T-helper 2 cell (primary cell): ENCODE data around the gene ELFN1.

Experiments used
- DNase-seq, 5 experiments: peaks; one replicate each; pipeline versions ENCODE4 v3.0.0 to v3.0.0-alpha.2; 2012 to 2022

The ELFN1 gene

GRCh38 chr7:1677206-1678080 is 7.4 kb downstream of the ELFN1 start:
- DNase-seq: no peak

- DNase-seq: no peak
These were observed 8.0 kb downstream of the ELFN1 start for GRCh38 chr7:1678081-1678543.

DNA sequence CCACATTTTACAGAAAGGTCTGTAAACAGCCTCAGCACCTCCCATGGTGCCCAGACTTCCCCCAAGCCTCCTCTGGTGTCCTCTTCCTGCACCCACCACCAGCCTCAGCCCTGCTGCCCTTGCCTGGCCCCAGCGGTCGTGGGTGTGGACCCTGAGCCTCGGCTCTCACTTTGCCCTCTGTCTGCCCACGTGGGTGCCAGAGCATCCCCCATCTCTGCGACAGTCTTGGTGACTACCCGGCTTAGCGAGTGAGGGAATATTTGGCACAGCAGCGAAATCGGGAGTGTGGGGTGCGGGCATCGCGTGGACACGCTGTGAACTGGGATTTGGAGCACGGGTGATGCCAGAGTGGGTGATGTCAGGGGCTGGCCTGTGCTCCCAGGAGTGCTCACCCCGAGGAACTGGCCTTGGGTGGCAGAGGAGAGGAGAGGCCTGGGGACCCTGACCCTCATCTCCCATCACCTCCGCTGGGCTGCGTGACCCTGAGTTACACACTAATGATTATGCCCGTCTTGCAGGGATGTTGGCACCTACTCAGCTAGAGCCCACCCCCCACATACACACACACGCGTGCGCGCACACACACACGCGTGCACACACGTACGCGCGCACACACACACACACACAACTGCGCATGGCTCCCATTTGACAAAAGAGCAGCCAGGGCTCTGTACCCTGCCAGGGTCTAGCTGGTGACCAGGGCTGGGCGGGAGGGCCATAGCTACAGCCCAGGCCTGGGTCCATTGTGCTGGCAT is 8.7 kb downstream of the ELFN1 start:
- no peak for DNase-seq

DNA sequence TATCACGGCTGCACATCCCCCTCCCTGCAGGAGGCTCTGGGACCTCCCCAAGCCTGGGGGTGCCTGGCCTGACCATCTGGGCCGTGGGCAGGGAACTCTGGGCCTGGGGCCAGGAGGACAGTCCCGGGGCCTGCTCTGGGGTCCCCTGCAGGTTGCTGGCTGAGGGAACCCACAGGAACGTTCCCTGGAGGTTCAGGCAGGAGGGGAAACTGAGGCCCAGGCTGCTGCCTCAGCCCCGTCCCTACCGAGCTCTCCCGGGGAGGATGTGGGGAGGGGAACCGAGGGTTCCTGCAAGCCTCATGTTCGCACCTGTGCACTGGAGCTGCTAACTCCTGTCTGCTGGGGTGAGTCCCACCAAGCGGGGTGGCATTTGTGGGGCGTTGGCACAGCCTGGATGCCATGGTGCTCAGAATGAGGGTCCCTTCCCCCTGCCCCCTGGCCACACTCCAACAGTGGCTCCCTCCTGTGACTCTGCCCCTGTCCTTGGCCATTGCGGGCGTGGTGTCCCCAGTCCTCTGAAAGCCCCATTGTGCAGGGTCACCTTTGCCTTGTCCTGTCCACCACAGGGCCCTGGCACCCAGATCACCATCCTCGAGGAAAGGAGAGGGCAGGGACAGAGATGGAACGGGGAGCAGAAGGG is 9.4 kb downstream of the ELFN1 start:
- no peak for DNase-seq

DNA sequence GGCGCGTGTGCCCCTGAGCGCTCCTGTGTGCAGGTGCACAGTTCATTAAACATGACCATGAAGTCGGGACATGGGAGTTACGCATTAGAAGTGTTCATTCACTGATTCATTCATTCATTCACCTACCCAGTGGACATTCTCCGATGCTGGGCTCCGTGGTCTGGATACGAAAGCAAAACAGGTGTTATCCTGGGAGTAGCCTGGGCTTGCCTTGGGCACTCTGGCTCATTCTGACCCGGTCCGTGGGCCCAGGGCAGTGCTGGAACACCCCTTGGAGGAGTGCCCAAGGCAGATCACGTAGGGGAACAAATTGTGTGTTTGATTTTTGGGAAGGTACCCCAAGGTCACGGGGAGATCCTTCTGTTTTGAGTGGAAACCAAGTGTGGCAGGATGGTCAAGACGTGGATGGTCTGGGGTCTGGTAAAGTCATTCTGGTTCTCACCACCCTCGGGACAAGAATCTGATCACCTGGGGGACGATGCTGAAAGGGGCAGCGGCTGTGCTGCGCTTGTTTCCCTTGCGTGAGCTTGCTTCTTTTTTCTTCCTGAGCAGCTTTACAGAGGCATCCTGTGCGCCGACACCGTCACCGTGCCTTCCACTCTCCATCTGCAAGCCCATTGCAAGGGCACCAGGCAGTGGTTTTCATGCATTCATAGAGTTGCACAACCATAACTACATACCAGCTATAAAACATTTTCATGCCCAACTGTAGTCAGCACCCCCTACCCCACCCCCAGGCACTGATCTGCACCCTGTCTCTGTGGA is 10.1 kb downstream of the ELFN1 start:
- no peak for DNase-seq

GRCh38 chr7:1681581-1681980 is 11.5 kb downstream of the ELFN1 start:
- DNase-seq: no peak

DNA sequence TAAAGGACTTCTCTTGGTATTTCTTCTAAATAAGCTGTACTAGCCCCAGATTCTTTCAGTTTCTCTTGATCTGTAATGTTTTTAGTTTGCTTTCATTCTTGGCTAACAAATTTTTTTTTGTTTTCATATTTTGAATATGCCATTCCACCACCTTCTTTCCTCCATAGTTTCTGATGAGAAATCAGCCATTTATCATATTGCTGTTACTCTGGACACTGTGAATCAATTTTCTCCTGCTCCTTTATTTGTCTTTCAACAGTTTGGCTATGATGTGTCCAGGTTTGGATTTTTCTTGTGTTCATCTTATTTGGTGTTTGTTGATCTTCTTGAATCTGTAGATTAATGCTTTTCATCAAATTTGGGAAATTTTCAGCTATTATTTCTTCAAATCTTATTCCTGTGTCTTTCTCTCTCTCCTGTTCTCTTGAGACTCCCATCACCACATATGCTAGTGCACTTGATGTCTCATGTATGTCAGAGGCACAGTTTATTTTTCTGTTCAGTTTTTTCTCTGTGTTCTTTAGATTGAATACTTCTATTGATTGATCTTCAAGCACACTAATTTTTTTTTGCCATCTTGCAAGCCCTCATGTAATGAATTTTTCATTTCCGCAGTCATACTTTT is 15.0 kb downstream of the ELFN1 start:
- no peak for DNase-seq

DNA sequence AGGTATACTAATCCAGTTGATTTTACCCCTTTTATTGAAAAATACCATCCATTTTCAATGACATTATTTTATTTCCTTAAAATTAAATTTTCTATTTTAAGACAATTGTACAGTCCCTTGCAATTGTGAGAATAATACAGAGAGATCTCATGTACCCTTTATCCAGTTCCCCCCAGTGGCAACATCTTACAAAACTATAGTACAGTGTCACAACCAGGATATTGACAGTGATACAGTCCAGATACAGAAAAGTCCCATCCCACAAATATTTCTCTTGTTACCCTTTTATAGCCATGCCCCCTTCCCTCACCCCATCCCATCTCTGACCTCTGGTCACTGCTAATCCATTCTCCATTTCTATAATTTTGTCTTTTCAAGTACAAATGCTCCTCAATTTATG is 18.5 kb downstream of the ELFN1 start:
- DNase-seq: no peak

GRCh38 chr7:1689311-1689710 is 19.2 kb downstream of the ELFN1 start:
- no peak for DNase-seq

- DNase-seq: no peak
These were observed 20.4 kb downstream of the ELFN1 start for GRCh38 chr7:1690359-1690958.

DNA sequence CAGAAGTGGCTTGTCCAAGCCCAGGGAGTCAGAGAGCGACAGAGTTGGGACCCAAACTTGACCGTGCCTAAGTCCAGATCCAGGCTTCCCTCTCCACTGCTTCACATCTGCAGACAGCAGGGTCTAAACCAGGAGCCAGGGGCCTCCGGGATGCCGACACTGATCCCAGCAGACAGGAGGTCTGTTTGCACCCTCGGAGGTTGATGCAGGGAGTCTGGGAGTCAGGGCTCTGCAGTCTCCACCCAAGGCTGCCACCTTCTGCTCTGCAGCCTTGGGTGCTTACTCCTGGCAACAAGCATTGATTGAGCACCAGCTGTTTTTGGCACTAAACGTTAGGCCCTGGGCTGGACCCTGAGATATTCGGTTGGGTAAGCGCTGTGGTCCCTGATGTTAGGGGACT is 21.0 kb downstream of the ELFN1 start:
- DNase-seq: no peak

DNA sequence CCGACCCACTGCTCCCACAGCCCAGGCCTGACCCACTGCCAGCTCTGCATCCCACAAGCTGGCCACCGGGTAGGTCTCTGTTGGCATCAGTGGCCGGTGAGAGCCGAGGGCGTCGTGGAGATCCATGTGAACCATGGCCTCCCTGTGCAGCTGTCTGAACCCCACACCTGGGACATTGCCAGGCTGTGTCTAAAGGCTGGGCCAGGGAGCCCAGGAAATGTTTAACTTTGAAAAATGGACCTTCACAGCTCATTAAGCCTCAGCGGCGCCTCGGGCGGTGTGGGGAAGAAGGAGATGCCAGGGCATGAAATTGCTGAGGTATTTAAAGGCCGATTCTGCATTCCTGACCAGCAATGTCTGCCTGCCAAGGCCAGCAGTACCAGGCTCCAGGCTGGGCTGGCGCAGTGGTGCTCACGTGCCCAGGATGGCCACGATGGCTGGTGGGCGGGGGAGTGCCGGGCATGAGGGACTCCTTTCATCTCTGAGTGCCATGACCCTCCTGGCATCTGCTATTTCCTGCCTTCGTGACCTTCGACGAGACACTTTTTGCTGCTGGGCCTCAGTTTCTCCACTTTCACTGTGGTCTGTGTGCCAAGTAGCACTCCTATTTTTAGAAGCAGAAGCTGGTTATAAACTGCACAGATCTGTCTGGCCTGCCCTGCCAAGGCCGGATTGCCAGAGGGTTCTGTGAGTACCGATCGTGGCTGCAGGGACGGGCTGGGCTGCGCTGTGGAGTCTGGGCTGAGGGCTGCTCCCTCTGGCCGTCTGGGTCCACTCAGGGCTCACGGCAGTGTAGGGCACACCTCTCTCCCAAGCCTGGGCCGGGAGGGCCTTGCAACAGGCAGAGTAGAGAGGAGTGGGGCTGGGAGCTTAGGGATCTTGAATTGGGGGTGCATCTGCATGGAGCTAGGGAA is 21.8 kb downstream of the ELFN1 start:
- no peak for DNase-seq

GRCh38 chr7:1692515-1693418 is 22.7 kb downstream of the ELFN1 start:
- DNase-seq: no peak

- DNase-seq: no peak
These were observed 23.4 kb downstream of the ELFN1 start for GRCh38 chr7:1693419-1693990.

GRCh38 chr7:1693991-1694524 is 24.0 kb downstream of the ELFN1 start:
- DNase-seq: no peak

DNA sequence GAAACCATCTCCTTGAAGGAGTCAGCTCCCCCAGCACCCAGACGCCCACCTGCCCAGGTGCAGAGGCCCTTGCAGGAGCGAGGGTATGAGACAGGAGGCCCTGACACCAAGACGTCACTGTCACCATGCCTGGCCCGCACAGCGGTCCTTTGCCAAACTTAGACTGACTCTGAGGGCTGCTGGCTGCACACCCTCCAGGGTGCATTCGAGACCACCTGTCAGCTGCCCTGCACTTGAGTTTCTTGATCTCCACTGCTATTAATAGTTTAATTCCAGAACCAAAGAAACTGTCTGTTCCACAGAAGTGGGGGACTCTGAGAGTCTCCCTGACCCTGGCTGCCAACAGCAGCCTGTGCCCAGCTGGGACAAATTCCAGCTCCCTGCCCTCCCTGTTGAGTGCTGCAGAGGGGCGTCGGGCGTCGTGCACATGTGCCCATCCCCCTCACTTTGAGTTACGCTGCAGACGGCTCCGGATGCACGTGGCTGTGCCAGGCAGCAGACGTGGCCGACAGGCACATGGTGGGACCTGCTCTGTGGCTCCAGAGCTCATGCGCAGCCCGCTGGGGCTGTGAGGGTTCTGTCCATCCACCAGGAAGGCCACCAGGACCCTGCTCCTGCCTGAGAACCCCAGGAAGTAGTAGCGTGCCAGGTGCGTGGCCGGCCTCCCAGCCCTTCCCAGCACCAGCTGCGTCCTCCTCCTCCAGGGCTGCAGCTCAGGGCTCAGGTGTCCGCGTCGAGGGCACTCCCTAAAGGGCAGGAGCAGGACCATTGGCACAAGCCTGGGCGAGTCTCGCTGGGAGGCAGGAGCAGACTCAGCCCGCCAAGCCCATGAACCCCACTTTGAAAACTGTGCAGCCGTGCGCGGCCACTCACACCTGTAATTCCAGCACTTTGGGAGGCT is 24.8 kb downstream of the ELFN1 start:
- no peak for DNase-seq

GRCh38 chr7:1695800-1696454 is 25.9 kb downstream of the ELFN1 start:
- no peak for DNase-seq
